Transverse colon (tissue), 4 donors: ENCODE data around the gene TMEM270. TPM values are rescaled to one million over a fixed set of nuclear protein-coding genes. Genes with fewer than 3 reads are reported as not detected.

ENCODE experiments used
- DNase-seq: peaks from one replicate; pipeline ENCODE4 v3.0.0-alpha.2; 2019
- H3K27ac ChIP-seq, 4 donors: fragments of 200-600 bp; sonication (generic); 2 replicates each; pipeline ENCODE4 v1.5.1; 2016 to 2018; ENCODE audit warnings: inconsistent platforms in 4 of 4
- H3K27me3 ChIP-seq: fragments of 200-600 bp; sonication (generic); 2 replicates; pipeline ENCODE4 v1.5.1; 2017; ENCODE audit warnings: inconsistent platforms
- H3K36me3 ChIP-seq, 4 donors: fragments of 200-600 bp; sonication (generic); 2 replicates each; pipeline ENCODE4 v1.5.1; 2017 to 2019; ENCODE audit warnings: inconsistent platforms in 4 of 4
- H3K4me1 ChIP-seq, 4 donors: fragments of 200-600 bp; sonication (generic); 2 replicates each; pipeline ENCODE4 v1.5.1; 2017 to 2020; ENCODE audit warnings: inconsistent platforms in 4 of 4
- H3K4me3 ChIP-seq, 4 donors: fragments of 200-600 bp; sonication (generic); 1 replicate in 1 of 4; 2 replicates in 3 of 4; pipeline versions ENCODE4 v1.5.1 to v1.6.1; 2017 to 2019; ENCODE audit warnings: inconsistent platforms in 4 of 4
- H3K9me3 ChIP-seq, 2 donors: fragments of 200-600 bp; sonication (generic); 2 replicates each; pipeline ENCODE4 v1.5.1; 2017 to 2019; ENCODE audit warnings: inconsistent platforms in 2 of 2
- CTCF ChIP-seq, 5 experiments: fragments of 200-600 bp in 3 of 5; fragments of 450-650 bp in 2 of 5; sonication (generic) in 3 of 5; IDR thresholded peaks; 1 replicate in 2 of 5; 2 replicates in 3 of 5; pipeline ENCODE4 v1.5.1; 2016 to 2017; ENCODE audit warnings: antibody characterized with exemption in 5 of 5, inconsistent platforms in 3 of 5, mild to moderate bottlenecking in 2 of 5, moderate library complexity in 1 of 5
- EP300 ChIP-seq: sonication (generic); formaldehyde crosslinking; IDR thresholded peaks from one replicate; pipeline ENCODE4 v1.6.1; 2017; ENCODE audit warnings: antibody characterized with exemption, low read depth
- POLR2A ChIP-seq: fragments of 450-650 bp; IDR thresholded peaks from one replicate; pipeline ENCODE4 v1.6.1; 2016; ENCODE audit warnings: antibody characterized with exemption, mild to moderate bottlenecking, moderate library complexity
- POLR2AphosphoS5 ChIP-seq, 3 donors: sonication (generic); formaldehyde crosslinking; IDR thresholded peaks; one replicate each; pipeline ENCODE4 v1.6.1; 2016; ENCODE audit warnings: antibody characterized with exemption in 3 of 3
- WGBS, 2 donors: methylation state at CpG; one replicate each; pipeline ENCODE4 v1.1.5; 2018; ENCODE audit warnings: low coverage in 1 of 2; 5-methylcytosine and 5-hydroxymethylcytosine counted together
- in situ Hi-C, 4 donors: fragments of 200-750 bp; cut with MboI; loops; one replicate each; pipeline versions ENCODE4 v1.15.0 to v1.15.1; 2017; ENCODE audit warnings: low sequenced_read_pairs in 3 of 4, low pct_ligation_motif_present in 1 of 4, low pct_unique_long_range_greater_than_20kb in 1 of 4
- intact Hi-C: fragments of 100-400 bp; cut with DNase I; formaldehyde crosslinking; loops from one replicate; pipeline ENCODE4 v1.15.1; 2023; ENCODE audit warnings: low total_unique reads
- total RNA-seq, 4 donors: library from RNA; depleted of rRNA; stranded (reverse); fragments of >200 nt; gene quantifications; one replicate each; pipeline ENCODE4 v1.1.0, GENCODE V29; 2016

The TMEM270 gene
- total RNA-seq, 4 donors from 2014 or later: not detected

GRCh38 chr7:73828107-73828803 lies 32.7 kb upstream of the TMEM270 start:
- peaks cover 18 to 60% (median 41%) of the 10 kb centered on the region in 4 donors for H3K4me1 ChIP-seq
- H3K27ac ChIP-seq: peak overlapping the region; percentile 87 to 98 (median 93)
- H3K27me3 ChIP-seq: no peaks in the 10 kb centered on the region
- intact Hi-C loops: no loop called here
- peak; percentile 86 for DNase-seq
- peak overlapping the region in 1 of 4 donors; percentile 56 for H3K4me3 ChIP-seq
- peak; percentile 60 to 91 (median 84) for TF ChIP-seq POLR2AphosphoS5 (IDR thresholded peaks at IDR 0.05)
- no peak for TF ChIP-seq CTCF (IDR thresholded peaks at IDR 0.05)
- peak; percentile 54 for TF ChIP-seq EP300
- TF ChIP-seq POLR2A: peak; percentile 84
- no peaks in the 10 kb centered on the region for H3K36me3 ChIP-seq
- WGBS, 2 donors: 32 to 35% methylated on average over 5 to 13 of the region's 14 CpGs
- in situ Hi-C loops: no loop called here
- no peaks in the 10 kb centered on the region for H3K9me3 ChIP-seq

GRCh38 chr7:73828972-73829371 lies 32.0 kb upstream of the TMEM270 start:
- H3K9me3 ChIP-seq: no peaks in the 10 kb centered on the region
- peak overlapping the region in 2 of 4 donors; percentile 56 to 62 for H3K4me3 ChIP-seq
- intact Hi-C loops (no loop called here), in situ Hi-C loops (no loop called here)
- WGBS, 2 donors: 48 to 100% methylated on average over 1 to 5 of the region's 5 CpGs
- TF ChIP-seq EP300: no peak
- no peak for TF ChIP-seq POLR2AphosphoS5 (IDR thresholded peaks at IDR 0.05)
- no peak for TF ChIP-seq POLR2A
- TF ChIP-seq CTCF (IDR thresholded peaks at IDR 0.05): no peak
- H3K4me1 ChIP-seq: peaks cover 17 to 59% (median 37%) of the 10 kb centered on the region in 4 donors
- H3K27ac ChIP-seq: peak overlapping the region; percentile 87 to 98 (median 93)
- no peaks in the 10 kb centered on the region for H3K27me3 ChIP-seq
- no peaks in the 10 kb centered on the region for H3K36me3 ChIP-seq
- no peak for DNase-seq

GRCh38 chr7:73829505-73829904 lies 31.5 kb upstream of the TMEM270 start:
- DNase-seq: peak; percentile 59
- no peaks in the 10 kb centered on the region for H3K36me3 ChIP-seq
- no peaks in the 10 kb centered on the region for H3K27me3 ChIP-seq
- H3K27ac ChIP-seq: peak overlapping the region; percentile 87 to 98 (median 93)
- H3K4me3 ChIP-seq: peak overlapping the region in 2 of 4 donors; percentile 56 to 62
- H3K9me3 ChIP-seq: no peaks in the 10 kb centered on the region
- intact Hi-C loops (no loop called here), in situ Hi-C loops (no loop called here)
- H3K4me1 ChIP-seq: peaks cover 15 to 56% (median 37%) of the 10 kb centered on the region in 4 donors
- WGBS, 2 donors: 0 to 25% methylated on average over 2 to 7 of the region's 7 CpGs
- no peak for TF ChIP-seq EP300
- TF ChIP-seq CTCF (IDR thresholded peaks at IDR 0.05): no peak
- no peak for TF ChIP-seq POLR2A
- TF ChIP-seq POLR2AphosphoS5 (IDR thresholded peaks at IDR 0.05): no peak

GRCh38 chr7:73829921-73830680 lies 30.9 kb upstream of the TMEM270 start:
- intact Hi-C loops (no loop called here), in situ Hi-C loops (no loop called here)
- H3K27me3 ChIP-seq: no peaks in the 10 kb centered on the region
- H3K4me1 ChIP-seq: peaks cover 15 to 53% (median 37%) of the 10 kb centered on the region in 4 donors
- H3K9me3 ChIP-seq: no peaks in the 10 kb centered on the region
- peak overlapping the region in 3 of 4 donors; percentile 21 to 62 (median 56) for H3K4me3 ChIP-seq
- TF ChIP-seq POLR2A (peak; percentile 92), EP300 (peak; percentile 83), CTCF (IDR thresholded peaks at IDR 0.05) (peak in 1 of 5 experiments; percentile 56), POLR2AphosphoS5 (IDR thresholded peaks at IDR 0.05) (peak; percentile 89 to 91 (median 91))
- H3K36me3 ChIP-seq: no peaks in the 10 kb centered on the region
- 29 to 66% methylated on average over 2 to 13 of the region's 13 CpGs for WGBS, 2 donors
- peak; percentile 81 for DNase-seq
- H3K27ac ChIP-seq: peak overlapping the region; percentile 87 to 98 (median 93)
